ELR (cell line): ENCODE measurements around the gene DDAH1.

Experiments
- DNase-seq: peaks from one replicate; pipeline ENCODE4 v3.0.0-alpha.2; 2015; ENCODE audit warnings: low read depth

Gene DDAH1

DNA sequence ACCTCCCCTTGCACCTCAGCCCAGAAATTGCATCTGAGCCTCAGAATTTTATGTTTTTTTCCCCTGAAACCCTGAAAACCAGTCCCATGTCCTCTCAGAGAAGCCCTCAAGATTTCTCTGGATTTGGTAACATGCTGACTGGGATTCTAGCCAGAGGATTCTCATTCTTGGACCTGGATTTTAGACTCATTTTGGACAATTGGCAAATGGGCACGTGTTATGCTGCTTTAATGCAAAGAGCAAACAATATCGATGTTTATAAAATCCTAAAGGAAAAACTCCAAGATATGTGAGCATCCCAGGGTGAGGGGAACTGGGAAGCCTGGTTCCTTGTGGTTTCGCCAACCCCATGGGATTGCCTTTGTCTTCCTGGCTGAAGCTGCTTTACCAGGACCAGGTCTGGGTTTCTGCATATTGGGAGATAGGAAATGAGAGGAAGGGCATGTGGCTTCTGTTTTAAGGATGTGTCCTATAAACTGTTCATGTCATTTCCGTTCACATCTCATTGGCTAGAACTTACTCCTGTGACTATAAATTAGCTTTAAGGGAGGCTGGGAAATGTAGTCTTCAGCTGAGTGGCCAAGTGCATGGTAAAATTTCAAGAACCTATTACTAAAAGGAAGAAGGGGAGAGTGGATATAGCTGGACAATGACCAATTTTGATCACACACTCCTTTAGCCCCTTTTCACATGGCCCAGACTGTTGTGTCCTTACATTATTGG, 161.4 kb downstream of the DDAH1 start:
- DNase-seq, result no peak

DNA sequence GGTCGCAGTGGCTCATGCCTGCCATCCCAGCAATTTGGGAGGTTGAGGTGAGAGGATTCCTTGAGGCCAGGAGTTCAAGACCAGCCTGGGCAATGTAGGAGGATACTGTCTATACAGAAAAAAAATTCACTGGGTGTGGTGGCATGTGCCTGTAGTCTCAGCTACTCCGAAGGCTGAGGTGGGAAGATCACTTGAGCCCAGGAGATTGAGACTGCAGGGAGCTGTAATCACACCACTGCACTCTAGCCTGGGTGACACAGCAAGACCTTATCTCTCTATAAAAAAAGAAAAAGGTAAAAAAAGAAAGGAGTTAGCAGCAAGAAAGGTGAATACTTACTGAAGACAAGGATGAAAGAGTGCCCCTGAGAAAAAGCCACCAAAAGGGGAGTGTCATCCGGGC, 164.8 kb downstream of the DDAH1 start:
- no peak for DNase-seq

- peak; percentile 98 for DNase-seq
Observed at GRCh38 chr1:85297855-85298629, 166.9 kb downstream of the DDAH1 start.

DNA sequence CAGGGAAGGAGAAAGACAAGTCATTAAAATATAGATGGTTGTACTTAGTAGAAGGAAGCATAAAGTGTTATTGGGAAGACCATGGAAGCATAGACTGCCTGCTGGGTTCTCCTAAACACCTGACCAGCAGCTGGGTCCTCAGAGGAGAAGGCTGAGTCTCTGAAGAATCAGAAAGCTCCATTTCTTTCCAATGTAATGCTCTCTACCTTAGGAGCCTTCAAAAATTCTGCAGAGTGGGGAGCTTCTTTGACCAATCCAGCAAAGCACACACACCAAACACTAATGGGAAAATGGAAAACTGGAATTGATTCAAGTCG, 167.5 kb downstream of the DDAH1 start:
- no peak for DNase-seq

GRCh38 chr1:85296980-85297379, 168.0 kb downstream of the DDAH1 start:
- peak; percentile 57 for DNase-seq

- no peak for DNase-seq
Observed at GRCh38 chr1:85295654-85296053, 169.3 kb downstream of the DDAH1 start.

DNA sequence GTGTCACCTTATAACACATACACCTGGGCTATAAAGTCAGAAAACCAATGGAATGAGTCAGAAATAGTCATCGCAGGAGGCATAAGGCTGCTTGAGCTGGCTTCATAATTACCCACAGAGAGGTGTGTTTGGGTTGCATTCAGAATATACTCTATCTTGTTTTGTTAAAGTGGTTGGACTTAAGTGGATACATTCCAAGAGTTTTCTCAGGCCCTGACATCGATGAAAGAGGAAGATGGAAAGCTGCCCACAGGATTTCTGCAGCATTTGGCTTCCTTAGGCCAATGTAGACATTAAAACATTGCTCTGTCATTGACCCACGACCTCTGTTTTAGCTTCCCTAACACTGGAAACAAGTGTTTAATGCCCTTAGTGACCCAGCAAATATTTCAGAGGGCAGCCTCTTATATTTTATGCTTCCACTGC, 169.9 kb downstream of the DDAH1 start:
- peak; percentile 62 for DNase-seq

- peak; percentile 35 for DNase-seq
Observed at GRCh38 chr1:85290826-85291225, 174.1 kb downstream of the DDAH1 start.

DNA sequence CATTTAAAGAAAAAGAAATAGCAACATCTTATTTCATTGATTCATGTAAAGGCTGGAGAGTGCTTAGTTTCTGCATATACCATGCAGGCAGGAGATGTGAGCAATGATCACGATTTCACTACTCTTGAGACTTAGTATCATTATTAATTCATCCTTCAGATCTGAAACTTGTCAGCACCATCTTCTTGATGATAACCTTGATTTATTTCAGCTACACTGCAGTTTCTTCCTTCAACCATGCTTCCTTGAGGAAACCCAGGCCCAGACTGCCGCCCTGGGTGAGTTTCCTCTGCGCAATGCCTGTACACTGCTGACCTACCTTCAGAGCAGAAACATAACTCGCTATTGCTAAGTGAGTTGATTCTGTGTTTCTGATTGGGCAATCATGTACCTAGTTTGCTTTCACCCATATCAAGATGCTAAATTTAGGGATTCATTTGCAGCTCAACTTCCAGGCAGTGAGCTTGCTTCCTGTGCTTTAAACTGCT, 175.1 kb downstream of the DDAH1 start:
- no peak for DNase-seq

DNA sequence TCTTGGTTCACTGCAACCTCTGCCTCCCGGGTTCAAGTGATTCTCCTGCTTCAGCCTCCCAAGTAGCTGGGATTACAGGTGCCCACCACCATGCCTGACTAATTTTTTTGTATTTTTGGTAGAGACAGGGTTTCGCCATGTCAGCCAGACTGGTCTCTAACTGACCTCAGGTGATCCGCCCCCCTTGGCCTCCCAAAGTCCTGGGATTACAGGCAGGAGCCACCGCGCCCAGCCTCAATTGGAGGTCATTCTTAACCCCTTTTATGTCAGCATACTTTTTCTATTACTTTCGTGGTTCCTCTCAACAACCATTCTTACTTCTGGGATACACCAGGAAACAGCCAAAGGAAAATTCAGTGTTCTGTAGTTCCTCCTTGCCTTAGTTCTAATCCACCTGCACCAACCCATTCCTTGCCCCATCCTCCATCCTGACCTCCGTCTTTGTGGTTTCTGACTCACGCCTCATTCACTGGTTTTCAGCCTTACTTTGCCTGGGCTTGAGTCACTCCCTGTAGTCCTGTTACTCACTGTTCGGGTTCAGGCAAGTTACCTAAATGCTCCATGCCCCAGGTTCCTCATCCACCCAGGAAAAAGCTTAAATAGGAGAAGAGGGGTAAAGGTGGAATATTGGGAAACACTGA, 175.6 kb downstream of the DDAH1 start:
- peak; percentile 97 for DNase-seq

GRCh38 chr1:85284202-85284601, 180.8 kb downstream of the DDAH1 start:
- DNase-seq, result no peak

- no peak for DNase-seq
Observed at GRCh38 chr1:85283475-85284199, 181.3 kb downstream of the DDAH1 start.

DNA sequence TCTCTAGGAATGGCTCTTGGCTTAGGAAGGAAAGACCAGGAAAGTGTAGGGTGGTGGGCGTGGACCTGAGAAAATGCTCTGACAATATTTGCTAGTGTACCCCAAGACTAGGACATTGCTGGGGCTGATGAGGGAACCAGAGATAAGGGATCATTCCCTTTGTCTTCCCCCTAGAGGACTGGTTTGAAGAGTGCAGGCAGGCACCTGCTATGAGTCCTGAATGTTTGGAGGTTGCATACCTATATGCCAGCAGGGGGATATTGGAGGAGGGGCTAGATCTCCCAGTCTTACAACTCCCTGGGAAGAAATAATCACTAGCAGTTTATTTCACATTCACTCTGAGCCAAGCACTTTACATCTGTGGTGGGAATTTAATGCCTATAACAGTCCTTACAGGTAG, 182.5 kb downstream of the DDAH1 start:
- DNase-seq, result peak; percentile 48

GRCh38 chr1:85280636-85281035, 184.3 kb downstream of the DDAH1 start:
- no peak for DNase-seq

DNA sequence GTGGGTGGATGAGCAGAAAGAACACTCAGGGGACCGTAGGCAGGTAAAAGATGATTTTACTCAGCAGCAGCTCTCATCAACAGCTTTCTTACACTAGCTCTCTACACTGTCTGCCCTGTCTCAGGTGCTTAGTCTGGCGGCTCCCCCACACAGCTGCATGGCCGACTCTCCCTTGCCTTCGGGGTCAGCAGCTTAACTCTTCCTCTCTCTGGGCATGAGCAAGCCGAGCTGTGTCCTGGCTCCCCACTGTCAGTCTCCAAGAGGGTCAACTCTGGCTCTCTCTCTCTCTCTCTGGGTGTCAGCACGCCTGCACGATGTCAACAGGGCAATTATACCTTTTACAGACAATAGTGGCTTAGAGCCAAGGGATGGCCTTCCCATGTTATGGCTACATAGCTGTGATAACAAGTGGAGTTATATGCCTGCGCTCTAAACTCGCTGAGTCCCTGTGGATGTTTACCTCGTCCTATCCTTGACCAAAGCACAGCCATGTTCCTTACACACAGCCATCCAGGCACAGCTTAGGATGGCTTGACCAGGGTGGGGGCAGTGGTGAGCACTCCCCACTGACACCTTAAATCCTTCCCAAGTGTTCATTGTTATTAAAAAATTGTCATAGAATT, 185.4 kb downstream of the DDAH1 start:
- no peak for DNase-seq

DNA sequence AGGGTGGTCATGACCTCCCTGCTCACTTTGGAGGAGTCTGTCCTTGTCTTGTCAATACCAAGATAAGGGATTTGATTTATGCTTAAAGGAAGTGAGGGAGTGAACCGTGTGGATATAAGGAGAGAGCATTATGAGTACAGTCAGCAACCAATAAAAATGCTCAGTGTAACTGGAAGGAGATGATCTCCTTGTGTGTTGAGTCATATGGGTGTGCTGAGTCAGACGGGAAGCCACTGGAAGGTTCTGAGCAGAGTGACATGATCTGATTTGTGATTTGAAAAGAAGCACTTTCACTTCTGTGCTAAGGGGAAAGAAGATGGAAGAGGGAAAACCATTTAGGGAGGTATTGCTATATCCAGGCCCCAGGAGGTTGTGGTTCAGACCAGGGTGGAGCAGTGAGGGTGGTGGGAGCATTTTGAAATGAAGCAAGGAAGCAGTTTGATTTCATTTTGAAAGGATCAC, 186.1 kb downstream of the DDAH1 start:
- peak; percentile 97 for DNase-seq

DNA sequence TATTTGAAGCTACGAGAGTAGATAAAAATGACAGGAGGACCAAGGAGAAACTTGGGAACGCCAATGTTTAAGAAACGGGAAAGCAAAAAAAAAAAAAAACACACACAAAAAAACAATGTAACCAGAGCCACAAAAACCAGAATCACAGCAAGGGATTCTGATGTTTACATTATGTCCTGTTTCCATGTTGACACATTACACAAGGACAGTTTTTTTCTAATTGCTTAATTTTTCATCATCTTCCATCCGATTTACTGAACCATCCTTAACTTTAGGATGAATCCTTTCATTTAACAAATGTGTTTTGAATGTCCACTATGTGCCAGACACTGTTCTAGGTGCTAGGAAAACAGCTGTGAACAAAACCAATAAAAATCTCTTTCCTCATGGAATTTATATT, 187.2 kb downstream of the DDAH1 start:
- no peak for DNase-seq

DNA sequence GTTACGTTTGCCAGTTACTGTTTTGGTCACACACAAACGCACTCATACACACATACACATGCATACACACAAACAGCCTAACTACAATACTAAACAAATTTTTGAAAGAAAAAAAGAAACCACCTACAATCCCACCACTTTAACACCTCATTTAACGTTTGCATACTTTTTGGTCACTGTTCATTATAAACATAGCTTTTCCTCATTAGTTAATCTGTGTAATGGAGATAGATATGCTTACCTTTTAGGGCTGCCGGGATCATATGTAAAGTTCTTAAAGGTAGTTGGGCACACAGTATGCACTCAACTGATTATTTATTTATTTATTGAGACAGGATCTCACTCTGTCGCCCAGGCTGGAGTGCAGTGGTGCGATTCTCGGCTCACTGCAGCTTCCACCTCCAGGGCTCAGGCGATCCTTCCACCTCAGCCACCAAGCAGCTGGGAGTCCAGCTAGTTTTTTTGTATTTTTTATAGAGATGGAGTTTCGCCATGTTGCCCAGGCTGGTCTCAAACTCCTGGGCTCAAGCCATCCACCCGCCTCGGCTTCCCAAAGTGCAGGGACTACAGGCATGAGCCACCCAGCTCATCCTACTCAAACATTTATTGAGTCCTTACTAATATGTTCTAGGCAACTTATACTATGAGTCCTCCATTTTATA, 187.8 kb downstream of the DDAH1 start:
- no peak for DNase-seq

DNA sequence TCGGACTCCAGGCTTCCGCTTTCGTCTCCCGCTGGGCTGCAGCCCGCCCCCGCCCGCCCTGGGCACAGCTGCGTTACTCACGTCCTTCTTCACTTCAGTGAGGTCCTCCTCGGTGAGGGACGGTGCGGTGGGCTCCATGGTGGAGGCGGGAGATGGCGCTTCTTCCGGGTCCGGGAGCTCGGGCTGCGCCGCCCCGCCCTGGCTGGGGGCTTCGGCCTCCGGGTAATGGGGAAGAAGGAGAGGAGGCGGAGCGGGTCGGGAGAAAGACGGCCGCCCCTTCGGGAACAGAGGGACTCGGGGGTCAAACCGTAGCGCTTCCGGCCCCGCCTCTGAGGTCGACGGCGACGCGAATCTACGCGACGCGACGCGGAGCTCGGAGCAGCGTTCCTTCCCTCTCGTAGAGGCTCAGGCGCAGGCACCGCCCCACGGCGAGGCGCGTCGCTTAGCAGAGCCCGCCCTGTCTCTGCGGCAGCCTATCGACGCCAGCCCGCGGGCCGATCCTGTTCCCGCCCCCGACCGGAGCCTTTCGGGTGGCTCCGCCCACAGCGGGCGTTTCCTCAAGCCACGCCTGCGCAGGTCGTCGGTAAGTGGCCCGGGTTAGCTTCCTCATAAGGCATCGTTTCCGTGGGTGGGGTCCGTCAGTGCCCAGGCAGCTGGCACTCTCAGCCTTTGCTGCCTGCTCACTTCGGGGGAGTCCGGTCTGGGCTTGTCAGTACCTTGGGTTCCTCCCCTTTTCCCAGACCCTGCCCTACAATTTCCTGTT, 188.6 kb downstream of the DDAH1 start, which contains the start of gene BCL10:
Gene BCL10, minus strand, starts transcription at position 418 of the 763 bp plus-strand sequence. Its CDS starts 280 bp downstream, at position 138.
- DNase-seq, result peak; percentile 99

GRCh38 chr1:85275701-85276214, 189.2 kb downstream of the DDAH1 start:
- peak; percentile 39 for DNase-seq
